GM23338 (cell line): Measurements from ENCODE around the gene TAF3.

Source experiments
- CREB1 ChIP-seq: fragments of 250-450 bp; sonication (Bioruptor Pico); IDR thresholded peaks from 2 replicates; pipeline ENCODE4 v1.5.0; 2020; ENCODE audit warnings: low read depth, mild to moderate bottlenecking, moderate library complexity
- EZH2 ChIP-seq: fragments of 200-600 bp; sonication (generic); IDR thresholded peaks from one replicate; pipeline ENCODE4 v1.8.0; 2017; ENCODE audit warnings: antibody characterized with exemption, mild to moderate bottlenecking, low read depth; ENCODE audit not compliant: unreplicated experiment
- POLR2AphosphoS5 ChIP-seq: IDR thresholded peaks from 2 replicates; pipeline ENCODE4 v1.6.1; 2016; ENCODE audit warnings: antibody characterized with exemption, low read depth
- TF ChIP-seq, protein P1 (sequence below), 2 experiments: fragments of 200-600 bp in 1 of 2; sonication (generic) in 1 of 2; conservative IDR thresholded peaks; 2 replicates each; pipeline versions ENCODE4 v1.5.1 to v1.6.1; 2016 to 2017; ENCODE audit warnings: antibody characterized with exemption in 2 of 2, low read depth in 2 of 2, mild to moderate bottlenecking in 2 of 2, moderate library complexity in 1 of 2

DNA sequence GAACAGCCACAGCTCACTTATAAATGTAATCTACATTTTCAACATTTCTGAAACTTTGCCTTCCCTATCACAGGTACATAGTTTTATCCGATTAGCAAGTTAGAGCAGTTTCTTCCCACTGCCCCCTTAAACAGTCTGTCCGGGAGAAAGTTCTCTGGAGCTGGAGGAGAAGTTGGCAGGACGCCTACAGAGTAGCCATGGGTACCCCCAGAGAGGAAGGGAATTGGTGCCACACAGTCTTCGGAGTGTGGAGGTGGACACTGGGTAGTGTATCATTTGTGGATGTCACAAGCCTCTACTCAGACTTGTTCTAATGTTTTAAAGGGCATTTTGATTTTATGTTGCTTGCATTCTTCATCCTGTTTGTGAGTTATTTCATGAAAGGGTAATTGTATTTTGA is 39.0 kb downstream of the TAF3 start:
- TF ChIP-seq, protein P1, sequence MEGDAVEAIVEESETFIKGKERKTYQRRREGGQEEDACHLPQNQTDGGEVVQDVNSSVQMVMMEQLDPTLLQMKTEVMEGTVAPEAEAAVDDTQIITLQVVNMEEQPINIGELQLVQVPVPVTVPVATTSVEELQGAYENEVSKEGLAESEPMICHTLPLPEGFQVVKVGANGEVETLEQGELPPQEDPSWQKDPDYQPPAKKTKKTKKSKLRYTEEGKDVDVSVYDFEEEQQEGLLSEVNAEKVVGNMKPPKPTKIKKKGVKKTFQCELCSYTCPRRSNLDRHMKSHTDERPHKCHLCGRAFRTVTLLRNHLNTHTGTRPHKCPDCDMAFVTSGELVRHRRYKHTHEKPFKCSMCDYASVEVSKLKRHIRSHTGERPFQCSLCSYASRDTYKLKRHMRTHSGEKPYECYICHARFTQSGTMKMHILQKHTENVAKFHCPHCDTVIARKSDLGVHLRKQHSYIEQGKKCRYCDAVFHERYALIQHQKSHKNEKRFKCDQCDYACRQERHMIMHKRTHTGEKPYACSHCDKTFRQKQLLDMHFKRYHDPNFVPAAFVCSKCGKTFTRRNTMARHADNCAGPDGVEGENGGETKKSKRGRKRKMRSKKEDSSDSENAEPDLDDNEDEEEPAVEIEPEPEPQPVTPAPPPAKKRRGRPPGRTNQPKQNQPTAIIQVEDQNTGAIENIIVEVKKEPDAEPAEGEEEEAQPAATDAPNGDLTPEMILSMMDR (conservative IDR thresholded peaks at IDR 0.05; ENCODE audit: low read depth in 2 of 2): no peak
- no peak for TF ChIP-seq CREB1 (CRISPR knock-in tag)
- no peak for TF ChIP-seq EZH2
- TF ChIP-seq POLR2AphosphoS5: no peak
